PC-3 (cell line): ENCODE measurements around the gene ZFYVE27. TPM values are rescaled to one million over a fixed set of nuclear protein-coding genes. Genes with fewer than 3 reads are reported as not detected.

Experiments used
- ATAC-seq: fragments of 200-7000 bp; cut with Tn5 transposase; 2 replicates; pipeline ENCODE4 v1.9.1; 2020; ENCODE audit warnings: mild to moderate bottlenecking, moderate library complexity
- BruUV-seq: library from RNA; stranded (reverse); fragments of 400-500 nt; replicated peaks from 2 replicates; lab custom pipeline; 2021; lab: Mats Ljungman, UMichigan
- CTCF ChIA-PET: fragments of 300-600 bp; sonication (Branson Sonifier 250); formaldehyde crosslinking; loops from one replicate; lab custom pipeline; 2022; ENCODE audit warnings: antibody characterized with exemption; lab: Charles Lee
- POLR2A ChIA-PET: fragments of 300-600 bp; sonication (Branson Sonifier 250); formaldehyde crosslinking; loops from one replicate; lab custom pipeline; 2022; ENCODE audit warnings: antibody characterized with exemption; ENCODE audit not compliant: unreplicated experiment; lab: Charles Lee
- DNase-seq: peaks from one replicate; pipeline ENCODE4 v3.0.0-alpha.2; 2015
- H2AFZ ChIP-seq: fragments of 300-600 bp; sonication (generic); 2 replicates; pipeline ENCODE4 v1.6.0; 2016; ENCODE audit warnings: antibody characterized with exemption, low read length
- H3F3A ChIP-seq: fragments of 300-600 bp; sonication (generic); one replicate; pipeline ENCODE4 v1.6.0; 2017; ENCODE audit warnings: antibody characterized with exemption, low read length, control low read depth, mild to moderate bottlenecking; ENCODE audit not compliant: unreplicated experiment
- H3K27ac ChIP-seq: fragments of 300-600 bp; sonication (generic); 2 replicates; pipeline ENCODE4 v1.5.1; 2016; ENCODE audit warnings: mild to moderate bottlenecking, low read length
- H3K27me3 ChIP-seq: fragments of 300-600 bp; sonication (generic); 2 replicates; pipeline ENCODE4 v1.6.1; 2016; ENCODE audit warnings: low read length, mixed read lengths
- H3K36me3 ChIP-seq: fragments of 300-600 bp; sonication (generic); 2 replicates; pipeline ENCODE4 v1.6.1; 2016; ENCODE audit warnings: low read depth, mixed run types, low read length, mixed read lengths
- H3K4me1 ChIP-seq: fragments of 300-600 bp; sonication (generic); 2 replicates; pipeline ENCODE4 v1.5.1; 2016; ENCODE audit warnings: low read length; ENCODE audit not compliant: insufficient read depth
- H3K4me2 ChIP-seq: fragments of 300-600 bp; sonication (generic); 2 replicates; pipeline ENCODE4 v1.6.0; 2016; ENCODE audit warnings: low read length
- H3K4me3 ChIP-seq: fragments of 300-600 bp; sonication (generic); 2 replicates; pipeline ENCODE4 v1.5.1; 2016; ENCODE audit warnings: mild to moderate bottlenecking, low read length, mixed read lengths
- H3K79me2 ChIP-seq: fragments of 300-600 bp; sonication (generic); 2 replicates; pipeline ENCODE4 v1.6.1; 2017; ENCODE audit warnings: low read length, mixed read lengths
- H3K9ac ChIP-seq: fragments of 300-600 bp; sonication (generic); 2 replicates; pipeline ENCODE4 v1.6.0; 2016; ENCODE audit warnings: mild to moderate bottlenecking, low read length
- H3K9me2 ChIP-seq: fragments of 300-600 bp; sonication (generic); replicated peaks from 2 replicates; pipeline ENCODE4 v1.6.1; 2016; ENCODE audit warnings: mixed run types, low read length, mixed read lengths
- H3K9me3 ChIP-seq: fragments of 300-600 bp; sonication (generic); 2 replicates; pipeline ENCODE4 v1.6.1; 2016; ENCODE audit warnings: low read length, mixed read lengths
- H4K20me1 ChIP-seq: fragments of 300-600 bp; sonication (generic); 2 replicates; pipeline ENCODE4 v1.6.1; 2016; ENCODE audit warnings: low read length, mixed read lengths
- CTCF ChIP-seq: fragments of 300-600 bp; sonication (generic); conservative IDR thresholded peaks from 2 replicates; pipeline ENCODE4 v1.5.1; 2017; ENCODE audit warnings: antibody characterized with exemption, low read depth, mild to moderate bottlenecking, low read length
- EZH2 ChIP-seq: fragments of 300-600 bp; sonication (generic); IDR thresholded peaks from one replicate; pipeline ENCODE4 v1.6.1; 2017; ENCODE audit warnings: antibody characterized with exemption, mild to moderate bottlenecking, low read length; ENCODE audit not compliant: unreplicated experiment
- EZH2phosphoT487 ChIP-seq: fragments of 300-600 bp; sonication (generic); IDR thresholded peaks from 2 replicates; pipeline ENCODE4 v1.6.1; 2018; ENCODE audit warnings: mild to moderate bottlenecking, antibody characterized with exemption, low read length, borderline replicate concordance
- intact Hi-C: fragments of 100-400 bp; cut with micrococcal nuclease; formaldehyde crosslinking; loops from 2 replicates; pipeline ENCODE4 v1.9.0; 2023
- total RNA-seq: library from RNA; depleted of rRNA; stranded (reverse); fragments of >200 nt; gene quantifications from 2 replicates; pipeline ENCODE4 v1.2.3, GENCODE V29; 2014

Gene ZFYVE27
- total RNA-seq, 1 experiment from 2014 or later = 13.1 TPM

- BruUV-seq = no TSS peak
- no peak for TF ChIP-seq EZH2phosphoT487
- TF ChIP-seq CTCF = peak; percentile 77
- POLR2A ChIA-PET = no interaction called here
- intact Hi-C loops = loop anchor here (2.0 kb wide), 1 partner anchor 29 kb away; no protein-coding TSS in a partner anchor
- Histone ChIP-seq H3K9me2 (no peaks in the 10 kb centered on the region), H3K9ac (no peak overlapping the region), H3K27ac (no peak overlapping the region), H4K20me1 (no peaks in the 10 kb centered on the region), H3K79me2 (no peaks in the 10 kb centered on the region), H3K4me1 (no peaks in the 10 kb centered on the region), H3K4me2 (no peak overlapping the region), H3K4me3 (no peak overlapping the region), H3K27me3 (no peaks in the 10 kb centered on the region), H3K36me3 (no peaks in the 10 kb centered on the region), H2AFZ (0 out of 2 replicates have a peak overlapping the region, but pooled peaks have one; percentile 29), H3F3A (no peaks in the 10 kb centered on the region), H3K9me3 (no peaks in the 10 kb centered on the region)
- peak; percentile 98 for ATAC-seq
- CTCF ChIA-PET = interaction anchor here (0.6 to 1.2 kb wide), 6 partner anchors 8 to 336 kb away, joined by 3 to 8 read pairs (median 6); partner anchors contain the start of gene AVPI1
- DNase-seq = peak; percentile 76
Measured at GRCh38 chr10:97701438-97702069, 35.4 kb upstream of the ZFYVE27 start.

- no peak for TF ChIP-seq EZH2phosphoT487
- H3K4me3 ChIP-seq = no peak overlapping the region
- no peaks in the 10 kb centered on the region for H3K27me3 ChIP-seq
- intact Hi-C loops = no loop called here
- no peak overlapping the region for H2AFZ ChIP-seq
- no peaks in the 10 kb centered on the region for H4K20me1 ChIP-seq
- POLR2A ChIA-PET = no interaction called here
- CTCF ChIA-PET = interaction anchor here (0.6 to 0.9 kb wide), 2 partner anchors 21 to 592 kb away, joined by 3 read pairs; no protein-coding TSS in a partner anchor
- H3K4me2 ChIP-seq = no peak overlapping the region
- no peak overlapping the region for H3K9ac ChIP-seq
- DNase-seq = no peak
- H3K9me2 ChIP-seq = no peaks in the 10 kb centered on the region
- no peak overlapping the region for H3K27ac ChIP-seq
- H3K4me1 ChIP-seq = no peaks in the 10 kb centered on the region
- no peak for ATAC-seq
- H3F3A ChIP-seq = no peaks in the 10 kb centered on the region
- H3K9me3 ChIP-seq = no peaks in the 10 kb centered on the region
- no peaks in the 10 kb centered on the region for H3K79me2 ChIP-seq
- BruUV-seq = no TSS peak
- H3K36me3 ChIP-seq = no peaks in the 10 kb centered on the region
Measured at GRCh38 chr10:97703398-97704067, 33.4 kb upstream of the ZFYVE27 start.

- intact Hi-C loops = no loop called here
- Histone ChIP-seq H3K9ac (no peak overlapping the region), H3K4me3 (no peak overlapping the region), H3K9me3 (no peaks in the 10 kb centered on the region), H3K79me2 (no peaks in the 10 kb centered on the region), H3F3A (no peaks in the 10 kb centered on the region), H2AFZ (no peak overlapping the region), H3K27ac (no peak overlapping the region), H3K9me2 (no peaks in the 10 kb centered on the region), H3K4me2 (no peak overlapping the region), H3K4me1 (no peaks in the 10 kb centered on the region), H3K27me3 (no peaks in the 10 kb centered on the region), H3K36me3 (no peaks in the 10 kb centered on the region), H4K20me1 (no peaks in the 10 kb centered on the region)
- DNase-seq = no peak
- CTCF ChIA-PET = no interaction called here
- TF ChIP-seq EZH2phosphoT487 (no peak), EZH2 (no peak), CTCF (no peak)
- BruUV-seq = no TSS peak
- POLR2A ChIA-PET = no interaction called here
- ATAC-seq = no peak
Measured at GRCh38 chr10:97704341-97704740, 32.6 kb upstream of the ZFYVE27 start.
